ENCODE measurements around the gene STK32B.
"Not testable (repeated sequence)": the region's sequence is repeated elsewhere in the genome, so short reads cannot be mapped to it uniquely, and the experiment has no call there.

Gene STK32B

DNA sequence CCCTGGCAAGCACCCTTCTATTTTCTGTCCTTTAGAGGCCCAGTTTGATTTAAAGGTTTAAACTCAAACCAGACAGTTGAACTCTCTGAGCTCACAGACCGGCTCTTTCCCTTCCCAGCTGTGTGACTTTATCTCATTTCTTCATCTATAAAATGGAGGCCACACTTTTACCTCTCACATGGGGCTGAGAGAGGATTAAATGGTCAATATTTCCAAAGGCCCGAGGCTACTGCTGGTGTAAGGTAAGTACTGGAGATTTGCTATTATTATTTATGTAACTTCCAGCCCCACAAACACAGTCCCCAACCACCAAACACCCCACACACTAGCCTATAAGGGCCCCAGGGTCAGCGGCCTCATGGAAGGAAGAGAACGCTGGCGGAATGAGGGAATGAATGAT is 18.5 kb upstream of the STK32B start:
- DNase-seq = no peak

DNA sequence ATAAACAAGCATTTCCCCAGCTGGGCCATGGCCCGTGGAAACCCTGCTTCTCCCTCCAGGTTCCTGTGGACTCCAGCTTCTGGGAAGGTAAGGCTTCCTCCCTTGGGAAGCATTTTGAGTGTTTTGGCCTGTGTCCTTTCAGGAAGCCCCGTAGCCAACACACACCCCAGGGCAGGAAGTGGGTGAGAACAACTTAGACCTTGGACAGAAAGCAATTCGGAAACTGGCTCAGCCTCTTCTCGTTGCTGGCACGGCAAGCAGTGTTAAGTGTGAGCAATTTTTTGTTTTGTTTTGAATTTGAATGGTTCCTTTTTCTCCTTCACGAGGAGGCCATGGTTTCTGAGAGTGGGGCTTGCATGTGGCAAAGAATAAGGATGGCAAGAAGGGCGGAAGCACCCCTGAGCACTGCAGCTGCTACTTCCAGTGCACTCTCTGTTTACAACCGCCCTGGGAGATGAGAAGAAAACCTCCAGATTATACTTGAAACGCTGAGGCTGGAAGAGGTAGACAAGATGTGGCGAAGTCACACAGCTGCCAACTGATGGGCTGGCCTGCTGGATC is 17.9 kb upstream of the STK32B start:
- DNase-seq = no peak

DNA sequence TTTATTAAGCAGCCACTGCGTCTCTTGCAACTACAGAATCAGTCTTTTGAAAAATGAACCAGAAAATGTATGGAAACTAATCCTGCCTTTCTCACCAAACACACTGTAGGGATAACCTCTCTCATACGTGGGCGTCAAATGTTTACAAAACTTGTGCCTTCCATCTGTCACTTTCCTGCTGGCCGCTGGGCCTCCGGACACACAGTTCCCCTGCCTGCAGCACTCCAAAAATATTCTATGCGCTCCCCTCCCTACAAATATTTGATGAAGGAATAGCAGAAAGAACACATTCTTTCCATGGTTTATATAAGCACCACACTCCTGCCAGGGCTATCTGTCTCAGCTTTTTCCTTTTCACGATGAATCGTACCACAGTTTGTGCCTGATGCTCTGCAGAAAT is 17.1 kb upstream of the STK32B start:
- DNase-seq = no peak

DNA sequence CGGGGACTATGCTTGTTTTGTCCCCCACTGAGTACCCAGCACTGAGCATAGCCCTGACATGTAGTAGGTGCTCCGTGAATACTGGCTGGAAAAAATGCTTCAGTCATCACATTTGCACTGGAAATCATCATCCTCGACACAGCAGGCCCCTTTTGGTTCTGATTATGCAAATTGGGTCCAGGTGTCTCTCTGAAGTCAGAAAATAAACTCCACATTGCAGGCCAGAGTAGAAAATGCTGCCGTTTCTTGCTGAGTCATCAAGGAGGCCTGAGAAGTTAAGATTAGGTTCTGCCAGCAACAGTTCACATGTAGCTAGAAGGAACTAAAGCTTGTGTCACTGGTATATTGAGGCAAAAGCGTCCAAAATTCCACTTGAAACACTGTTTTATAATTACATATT is 15.0 kb upstream of the STK32B start:
- no peak for DNase-seq

DNA sequence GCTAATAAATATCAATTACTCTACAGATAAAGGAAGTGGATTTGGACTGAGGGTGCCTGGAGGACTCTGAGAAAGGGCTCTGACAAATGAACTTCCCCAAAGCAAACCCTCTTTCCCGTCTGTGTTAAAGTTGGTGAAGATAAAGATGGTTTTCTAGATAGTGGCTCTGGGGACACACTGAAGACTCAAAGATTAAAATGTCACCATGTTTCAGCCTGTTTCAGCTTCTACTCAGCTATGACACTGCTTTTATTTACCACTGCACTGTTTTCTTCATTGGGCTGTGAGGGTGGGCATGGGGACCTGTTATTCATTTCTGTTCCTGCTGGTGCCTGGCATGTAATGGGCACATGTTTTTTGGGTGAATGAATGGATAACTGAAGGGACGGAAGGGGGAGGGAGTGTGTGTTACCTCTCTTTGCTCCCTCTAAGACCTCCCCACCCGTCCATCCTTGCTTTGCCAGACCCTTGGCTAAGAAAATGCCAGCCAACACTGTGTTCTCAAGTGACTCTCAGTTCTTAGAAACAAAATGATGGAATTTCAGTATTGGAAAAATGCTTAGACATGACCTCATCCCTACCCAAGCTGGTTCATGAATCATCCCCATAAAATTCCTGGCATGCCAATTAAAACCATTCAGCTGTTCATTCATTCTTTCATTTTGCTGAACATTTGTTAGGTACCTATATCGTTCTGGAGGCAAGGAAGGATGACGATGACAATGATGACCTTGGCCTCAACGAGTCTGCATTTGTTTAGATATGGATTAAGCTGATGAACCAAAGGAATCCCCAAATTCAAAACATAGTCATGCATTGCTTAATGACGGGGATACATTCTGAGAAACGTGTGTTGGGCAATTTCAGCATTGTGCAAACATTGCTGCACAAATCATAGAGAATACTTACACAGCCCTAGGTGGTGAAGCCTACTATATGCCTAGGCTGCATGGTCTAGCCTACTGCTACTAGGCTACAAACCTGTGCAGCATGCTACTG is 13.4 kb upstream of the STK32B start:
- DNase-seq = no peak

DNA sequence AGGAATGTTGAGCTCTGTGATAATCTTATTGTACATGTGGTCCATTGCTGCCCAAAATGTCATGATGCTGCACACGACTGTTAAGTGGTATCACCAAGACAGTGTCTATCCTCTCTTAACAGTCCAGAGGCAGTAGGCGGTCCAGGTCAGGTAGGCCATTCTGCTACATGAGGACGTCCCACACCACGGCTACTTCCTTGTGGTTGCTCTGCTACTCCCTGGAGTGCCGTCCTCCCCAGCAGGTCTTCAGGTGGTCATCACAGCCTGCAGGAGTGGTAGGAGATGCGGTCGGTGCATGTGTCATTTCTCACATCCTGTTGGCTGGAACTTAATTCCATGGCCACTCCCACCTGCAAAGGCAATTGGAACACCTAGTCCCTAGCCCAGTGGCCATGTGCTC is 11.5 kb upstream of the STK32B start:
- DNase-seq = no peak

DNA sequence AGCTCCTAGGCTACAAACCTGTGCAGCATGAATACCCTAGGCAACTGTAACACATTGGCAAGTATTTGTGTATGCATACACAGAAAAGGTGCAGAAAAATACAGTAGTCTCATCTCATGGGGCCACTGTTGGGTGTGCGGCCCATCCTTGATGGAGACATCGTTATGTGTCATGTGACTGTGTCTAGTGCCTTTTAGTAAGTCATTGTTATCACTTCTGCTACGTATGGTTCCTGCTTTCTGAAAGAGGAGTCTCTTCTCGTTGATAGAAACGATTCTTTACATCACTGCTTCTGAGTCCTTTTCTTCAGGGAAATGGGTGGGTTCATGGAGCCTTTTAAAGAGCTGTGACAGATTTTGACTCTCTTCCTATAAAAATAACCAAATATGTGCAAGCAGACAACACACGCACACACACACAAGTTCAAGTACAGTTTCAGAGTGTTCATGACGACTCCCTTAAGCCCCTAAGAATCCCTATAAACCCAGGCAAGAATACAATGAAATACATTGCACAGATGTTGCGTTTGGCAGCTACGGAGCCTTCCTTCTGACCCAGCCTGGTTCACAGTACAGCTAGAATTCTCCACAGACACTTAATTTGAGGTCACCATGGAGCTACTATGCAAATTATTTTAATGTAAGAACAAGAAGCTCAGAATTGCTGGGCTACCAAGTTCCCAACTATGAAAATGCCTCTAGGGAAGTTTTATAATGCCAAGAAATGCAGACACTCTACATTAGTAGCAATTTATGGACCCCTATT is 10.2 kb upstream of the STK32B start:
- no peak for DNase-seq

DNA sequence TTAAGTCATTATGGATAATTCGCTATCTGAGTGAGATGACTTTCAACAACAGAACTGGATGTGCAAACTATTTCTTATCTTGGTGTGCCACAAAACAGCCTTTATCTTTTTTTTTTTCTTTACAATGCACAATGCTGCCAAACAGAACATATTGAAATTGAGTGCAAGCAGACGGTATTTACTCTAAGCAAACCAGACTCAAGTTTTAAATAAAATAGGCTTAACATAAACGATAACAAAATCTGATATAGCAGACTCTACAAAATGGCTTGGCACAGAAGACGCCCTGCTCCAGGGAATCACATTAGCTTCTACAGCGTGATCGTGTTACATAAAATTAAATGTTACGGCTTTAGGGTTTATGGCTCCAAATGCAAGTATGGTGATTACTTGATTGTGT is 9.6 kb upstream of the STK32B start:
- no peak for DNase-seq

DNA sequence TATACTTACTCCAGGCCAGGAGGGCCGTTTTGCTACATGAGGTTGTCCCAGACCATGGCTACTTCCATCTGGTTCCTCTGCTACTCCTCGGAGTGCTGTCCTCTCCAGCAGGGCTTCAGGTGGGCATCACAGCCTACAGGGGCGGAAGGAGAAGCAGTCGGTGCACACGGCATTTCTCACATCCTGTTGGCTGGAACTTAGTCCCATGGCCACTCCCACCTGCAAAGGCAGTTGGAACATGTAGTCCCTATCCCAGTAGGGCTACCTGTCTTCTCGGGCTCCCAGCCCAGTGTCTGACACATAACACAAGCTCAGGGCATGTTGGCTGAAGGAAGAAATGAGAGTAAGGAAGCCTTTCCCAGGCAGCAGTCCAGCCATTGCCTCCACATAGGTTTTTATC is 7.7 kb upstream of the STK32B start:
- no peak for DNase-seq

DNA sequence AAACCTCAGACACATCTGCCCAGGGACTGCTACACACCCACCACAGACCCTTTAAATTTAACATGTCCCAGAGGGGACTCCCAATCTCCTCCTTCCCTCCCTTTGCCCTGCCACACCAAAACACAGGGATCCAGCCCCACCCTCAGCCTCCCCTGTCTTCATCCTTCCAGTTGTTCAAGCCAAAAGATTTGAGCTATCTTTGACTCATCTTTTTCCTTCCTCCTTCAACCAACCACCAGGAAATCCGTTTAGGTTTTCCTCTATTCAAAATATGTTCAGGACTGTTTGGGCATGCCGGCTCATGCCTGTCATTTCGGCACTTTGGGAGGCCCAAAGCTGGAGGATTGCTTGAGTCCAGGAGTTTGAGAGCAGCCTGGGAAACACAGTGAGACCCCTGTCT is 6.9 kb upstream of the STK32B start:
- no peak for DNase-seq

DNA sequence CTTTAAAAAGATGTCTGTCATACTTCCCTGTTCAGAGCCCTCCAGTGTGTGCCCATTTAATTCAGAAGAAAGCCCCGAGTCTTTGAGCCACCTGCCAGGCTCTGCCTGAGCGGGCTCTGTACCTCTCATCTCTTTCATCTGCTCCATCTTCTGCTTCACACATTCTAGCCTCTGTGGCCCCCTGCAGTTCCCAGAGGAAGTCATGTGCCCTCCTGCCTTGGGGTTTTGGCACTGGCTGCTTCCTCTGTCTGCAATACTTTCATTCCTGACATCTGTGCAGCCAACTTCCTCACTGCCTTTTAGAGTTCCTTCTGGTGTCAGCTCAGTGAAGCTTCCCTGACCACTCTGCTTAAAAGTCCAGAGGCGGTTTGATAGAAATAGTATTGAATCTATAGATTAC is 6.2 kb upstream of the STK32B start:
- peak; percentile 25 for DNase-seq

DNA sequence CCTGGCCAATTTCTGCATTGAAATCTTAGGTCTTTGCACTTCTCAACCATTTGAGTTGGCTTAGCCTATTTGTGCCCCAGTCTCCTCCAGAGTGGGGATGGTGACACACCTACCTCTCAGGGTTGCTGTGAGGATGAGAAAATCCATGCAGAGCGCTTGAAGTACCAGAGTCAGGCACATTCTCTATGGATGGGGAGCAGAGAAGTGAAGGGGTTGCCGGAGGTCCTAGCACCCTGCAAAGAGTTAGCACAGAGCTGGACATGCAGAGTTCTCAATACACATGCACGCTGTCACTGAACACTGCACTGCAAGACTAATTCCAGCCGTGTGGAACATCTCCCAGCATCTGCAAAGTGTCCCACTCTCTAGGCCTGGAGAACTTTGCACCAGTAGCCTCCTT is 2.6 kb upstream of the STK32B start:
- DNase-seq = no peak

DNA sequence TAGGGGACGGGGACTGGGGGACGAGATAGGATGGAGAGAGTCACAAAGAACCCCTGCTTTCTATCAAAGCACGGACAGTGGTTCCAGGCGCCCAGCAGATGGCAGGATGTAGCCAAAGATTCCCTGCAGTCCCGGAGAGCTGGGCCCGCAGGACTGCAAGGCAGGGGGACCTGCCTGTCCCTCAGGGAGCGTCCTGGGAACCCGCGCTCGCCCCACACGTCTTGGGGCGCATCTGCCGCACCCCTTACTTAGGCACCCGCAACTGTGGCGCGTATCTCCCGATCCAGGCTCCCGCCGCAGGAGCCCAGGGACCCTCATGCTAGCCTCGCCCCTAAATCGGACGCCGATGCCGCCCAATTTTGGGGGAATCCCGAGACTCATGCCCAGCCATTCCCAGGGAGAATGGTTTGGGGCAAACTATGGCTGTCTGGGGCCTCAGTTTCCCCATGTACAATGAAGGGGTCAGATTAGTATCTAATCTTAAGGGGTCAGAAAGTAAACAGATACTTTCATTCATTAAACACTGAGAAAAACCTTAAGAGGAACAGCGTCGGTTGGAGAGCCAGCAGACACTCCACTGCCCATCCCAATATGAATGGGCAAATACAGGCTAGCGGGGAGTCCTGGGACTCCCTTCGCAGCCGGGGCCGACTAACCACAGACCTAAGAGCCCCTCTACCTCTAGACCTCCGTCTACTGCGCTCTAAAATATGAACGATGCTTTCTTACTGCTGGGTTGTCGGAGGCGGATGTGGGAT is 581 bp upstream of the STK32B start:
- DNase-seq = peak; percentile 43

DNA sequence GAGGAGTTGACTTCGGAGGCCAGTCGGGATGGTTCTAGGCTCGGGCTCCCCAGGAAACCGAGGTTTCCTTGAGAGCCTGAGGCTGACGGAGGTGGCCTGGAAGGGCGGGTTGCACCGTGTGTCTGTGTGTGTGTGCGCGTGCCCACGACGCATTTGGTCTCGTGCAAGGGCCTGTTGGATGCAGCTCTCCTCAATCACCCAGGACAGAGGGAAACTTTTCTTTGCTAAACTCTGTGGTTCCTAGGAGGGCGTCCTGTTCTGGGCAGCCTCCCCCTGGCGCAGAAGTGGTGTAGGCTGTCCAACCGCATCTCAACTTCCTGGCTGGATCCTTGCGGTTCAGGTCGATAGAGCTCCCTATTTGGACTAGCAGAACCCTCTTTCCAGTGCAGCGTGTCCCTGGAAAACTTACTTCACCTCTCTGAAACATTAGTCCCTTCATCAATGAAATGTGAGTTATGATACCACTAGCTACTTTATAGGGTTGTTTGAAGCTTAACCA is 973 bp downstream of the STK32B start:
- no peak for DNase-seq

DNA sequence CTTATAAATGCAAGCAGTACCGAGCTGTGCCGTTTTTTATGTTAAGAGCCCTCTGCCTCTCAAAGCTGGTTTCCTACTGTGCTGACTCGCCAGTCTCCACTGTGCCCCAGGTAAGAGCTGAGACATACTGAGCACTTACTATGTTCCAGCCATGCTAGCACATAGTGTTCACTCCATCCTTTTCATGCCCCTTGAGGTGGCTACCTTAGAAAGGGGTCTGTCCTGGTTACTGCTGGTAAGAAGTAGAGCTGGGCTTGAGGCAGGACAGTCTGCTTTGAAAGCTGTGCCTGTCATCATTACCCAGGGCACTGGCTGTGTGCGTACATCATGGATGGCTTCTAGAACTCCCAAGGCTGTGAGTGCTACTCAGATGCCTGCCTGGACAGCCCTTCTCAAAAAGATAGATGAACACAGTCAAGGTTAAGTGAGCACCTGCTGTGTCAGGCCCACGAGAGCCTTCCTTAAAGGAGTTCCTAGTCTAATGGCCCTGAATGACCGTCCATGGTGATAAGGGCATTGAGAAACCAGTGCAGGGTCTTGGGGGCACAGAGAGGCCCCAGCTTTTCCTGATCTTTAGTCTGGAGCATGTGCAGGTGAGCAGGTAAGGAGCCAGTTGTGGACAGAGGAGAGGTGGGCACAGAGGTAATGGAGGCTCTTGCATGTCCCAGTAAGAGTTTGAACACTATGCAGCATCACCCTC is 1.6 kb downstream of the STK32B start:
- no peak for DNase-seq

DNA sequence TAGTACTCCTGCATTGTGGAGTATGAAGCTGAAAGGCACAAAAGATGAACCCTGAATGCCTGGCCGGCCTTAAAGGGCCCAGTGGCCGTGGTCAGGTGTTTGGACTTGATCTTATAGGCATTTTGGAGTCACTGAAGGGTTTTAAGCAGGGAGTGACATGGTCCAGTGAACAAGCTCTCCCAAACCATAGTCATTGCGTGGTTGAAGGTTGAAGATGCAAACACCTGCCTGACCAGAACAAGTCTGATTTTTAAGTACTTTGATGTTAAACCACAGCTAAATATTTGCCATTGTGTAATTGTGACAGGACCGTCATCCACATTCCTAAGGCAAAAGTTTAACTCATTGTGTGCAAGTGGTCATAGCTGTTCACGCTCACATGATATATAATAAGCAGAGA is 3.3 kb downstream of the STK32B start:
- DNase-seq = no peak

DNA sequence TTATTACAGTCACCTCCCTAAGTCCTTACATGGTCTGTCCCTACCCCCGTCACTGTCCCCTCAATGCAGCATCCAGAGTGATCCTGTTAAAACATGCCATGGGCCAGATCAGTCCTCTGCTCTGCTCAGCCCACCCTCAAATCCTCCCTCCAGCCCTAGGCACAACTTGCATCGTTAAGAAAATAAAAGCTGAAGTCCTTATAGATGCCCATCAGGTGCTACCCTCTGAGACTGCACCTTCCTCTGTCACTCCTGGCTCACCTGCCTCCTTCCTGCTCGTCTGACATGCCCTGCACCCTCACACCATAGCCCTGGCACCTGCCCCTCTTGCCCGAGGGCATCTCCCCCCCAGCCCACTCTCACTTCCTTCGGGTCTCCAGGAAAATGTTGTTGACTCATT is 4.1 kb downstream of the STK32B start:
- DNase-seq = no peak

DNA sequence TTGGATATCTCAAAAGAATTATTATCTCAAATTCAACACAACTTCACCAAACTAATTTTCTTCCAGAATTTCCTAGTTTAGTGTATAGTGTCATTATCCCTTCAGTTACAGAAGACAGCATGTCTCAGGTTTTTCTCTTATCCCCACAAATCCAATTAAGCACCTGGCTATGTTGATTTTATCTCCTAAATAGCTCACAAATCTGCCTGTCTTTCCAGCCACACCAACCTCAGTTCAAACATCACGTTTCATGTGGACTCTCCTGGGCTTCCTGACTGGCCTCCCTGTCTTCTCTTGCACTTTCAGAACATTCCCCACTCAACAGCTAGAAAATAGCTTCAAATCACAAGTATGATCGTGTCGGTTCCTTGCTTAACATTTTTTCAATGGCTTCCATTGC is 14.8 kb downstream of the STK32B start:
- no peak for DNase-seq

DNA sequence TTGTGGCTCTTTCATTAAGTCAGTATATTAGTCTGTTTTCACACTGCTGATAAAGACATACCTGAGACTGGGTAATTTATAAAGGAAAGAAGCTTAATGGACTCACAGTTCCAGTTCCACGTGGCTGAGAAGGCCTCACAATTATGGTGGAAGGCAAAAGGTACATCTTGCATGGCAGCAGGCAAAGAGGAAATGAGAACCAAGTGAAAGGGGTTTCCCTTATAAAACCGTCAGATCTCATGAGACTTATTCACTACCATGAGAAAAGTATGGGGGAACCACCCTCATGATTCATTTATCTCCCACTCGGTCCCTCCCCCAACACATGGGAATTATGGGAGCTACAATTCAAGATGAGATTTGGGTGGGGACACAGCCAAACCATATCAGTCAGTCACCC is 15.7 kb downstream of the STK32B start:
- DNase-seq = not testable (repeated sequence)

DNA sequence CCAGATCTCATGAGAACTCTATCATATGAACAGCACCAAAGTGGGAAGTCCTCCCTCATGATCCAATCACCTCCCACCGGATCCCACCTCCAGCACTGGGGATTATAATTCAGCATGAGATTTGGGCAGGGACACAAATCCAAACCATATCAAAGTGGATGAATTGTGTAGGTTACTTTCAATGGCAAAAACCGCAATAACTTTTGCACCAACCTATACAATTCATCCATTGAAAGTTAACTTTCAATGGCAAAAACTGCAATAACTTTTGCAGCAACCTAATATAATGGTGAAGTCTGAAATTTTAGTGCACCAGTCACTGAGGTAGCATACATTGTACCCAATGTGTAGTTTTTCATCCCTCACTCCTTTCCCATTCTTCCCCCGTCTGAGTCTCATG is 16.6 kb downstream of the STK32B start:
- DNase-seq = no peak

DNA sequence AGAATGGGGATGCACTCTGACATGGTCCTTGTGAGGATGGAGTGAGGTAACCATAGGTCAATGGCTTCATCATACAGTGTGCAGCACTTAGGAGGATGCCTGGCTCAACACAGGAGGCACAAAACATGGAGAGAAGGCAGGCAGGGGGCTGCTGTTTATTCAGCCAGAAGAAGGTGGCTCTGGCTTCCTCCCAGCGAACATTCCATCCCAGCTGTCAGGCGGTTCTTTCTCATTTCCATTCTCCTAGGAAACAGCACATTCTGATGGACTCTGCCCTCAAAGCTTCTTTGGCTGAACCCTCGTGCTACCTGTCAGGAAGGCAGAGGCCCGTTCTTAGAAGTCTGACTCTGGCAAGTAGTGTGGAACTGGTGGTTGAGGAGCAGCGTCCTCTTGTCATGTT is 18.6 kb downstream of the STK32B start:
- no peak for DNase-seq

DNA sequence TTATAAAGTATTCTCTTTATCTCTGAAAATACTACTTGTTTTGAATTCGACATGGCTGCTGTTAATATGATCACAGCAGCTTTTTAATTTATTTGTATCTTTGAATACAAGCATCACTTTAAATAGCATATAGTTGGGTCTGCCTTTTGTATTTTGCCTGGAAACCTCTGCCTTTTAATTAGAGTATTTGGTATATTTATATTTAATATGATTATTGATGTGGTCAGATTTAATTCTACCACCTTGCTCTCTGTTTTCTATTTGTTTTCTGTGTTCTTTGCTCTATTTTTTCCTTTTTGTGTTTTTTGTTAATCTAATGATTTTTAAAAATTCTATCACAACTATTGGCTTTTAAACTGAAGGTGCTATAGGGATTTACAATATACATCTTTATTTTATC is 21.7 kb downstream of the STK32B start:
- no peak for DNase-seq

All from CD4-positive, alpha-beta T cell treated with Interleukin-15 for 1 hour (primary cell).